H1 (cell line): Measurements from ENCODE around the gene ANXA9. TPM values are rescaled to one million over a fixed set of nuclear protein-coding genes. Genes with fewer than 3 reads are reported as not detected.

Experiments used
- CTCF ChIA-PET: fragments of 300-600 bp; sonication (Branson Sonifier 250); formaldehyde crosslinking; loops from one replicate; lab custom pipeline; 2021; ENCODE audit not compliant: partially characterized antibody; lab: Charles Lee
- POLR2A ChIA-PET: fragments of 300-600 bp; sonication (Branson Sonifier 250); formaldehyde crosslinking; loops from one replicate; lab custom pipeline; 2021; ENCODE audit warnings: inconsistent platforms; ENCODE audit not compliant: partially characterized antibody; lab: Charles Lee
- DNase-seq, 2 experiments: peaks; one replicate each; pipeline versions ENCODE4 v3.0.0 to v3.0.0-alpha.2; 2010 to 2022; ENCODE audit warnings: low spot score in 2 of 2, low read depth in 1 of 2, mixed read lengths in 1 of 2
- FAIRE-seq: peaks from 2 replicates; lab custom pipeline; 2011; peaks lifted over from hg19 to GRCh38; lab: Jason Lieb, UNC
- H2AFZ ChIP-seq: 2 replicates; pipeline ENCODE4 v1.8.1; 2012; ENCODE audit warnings: low read length, inconsistent platforms
- H2AK5ac ChIP-seq: 2 replicates; pipeline ENCODE4 v1.6.1; 2013; ENCODE audit warnings: low read depth, low read length
- H2BK120ac ChIP-seq: replicated peaks from 2 replicates; pipeline ENCODE3; 2013; ENCODE audit warnings: low read depth, low read length, inconsistent platforms
- H2BK12ac ChIP-seq: 2 replicates; pipeline ENCODE4 v1.6.1; 2013; ENCODE audit warnings: low read depth, low read length
- H2BK15ac ChIP-seq: 2 replicates; pipeline ENCODE4 v1.6.1; 2013; ENCODE audit warnings: low read length
- H2BK20ac ChIP-seq: 2 replicates; pipeline ENCODE4 v1.6.1; 2013; ENCODE audit warnings: low read length
- H2BK5ac ChIP-seq: 2 replicates; pipeline ENCODE4 v1.6.1; 2013; ENCODE audit warnings: low read depth, low read length
- H3K14ac ChIP-seq: 2 replicates; pipeline ENCODE4 v1.6.1; 2013; ENCODE audit warnings: inconsistent platforms; ENCODE audit not compliant: insufficient read length
- H3K18ac ChIP-seq: 2 replicates; pipeline ENCODE4 v1.6.1; 2013; ENCODE audit warnings: low read length; ENCODE audit errors: extremely low read depth
- H3K23ac ChIP-seq: 2 replicates; pipeline ENCODE4 v1.6.1; 2013; ENCODE audit warnings: inconsistent platforms; ENCODE audit not compliant: insufficient read length
- H3K23me2 ChIP-seq: 2 replicates; pipeline ENCODE4 v1.6.1; 2013; ENCODE audit warnings: low read depth, low read length
- H3K27ac ChIP-seq: 2 replicates; pipeline ENCODE4 v1.6.1; 2011; ENCODE audit warnings: low read depth, low read length, inconsistent platforms
- H3K27me3 ChIP-seq, 4 experiments: replicated peaks in 1 of 4; 1 replicate in 1 of 4; 2 replicates in 3 of 4; pipeline versions ENCODE4 v1.6.1 to v1.8.1; 2011 to 2013; ENCODE audit warnings: low read length in 3 of 4, mild to moderate bottlenecking in 3 of 4, inconsistent platforms in 2 of 4, mixed read lengths in 2 of 4, moderate library complexity in 1 of 4; ENCODE audit not compliant: control insufficient read depth in 3 of 4, insufficient read depth in 3 of 4; ENCODE audit errors: extremely low read depth in 1 of 4
- H3K36me3 ChIP-seq, 4 experiments: 2 replicates each; pipeline versions ENCODE4 v1.6.1 to v1.8.1; 2011 to 2013; ENCODE audit warnings: mild to moderate bottlenecking in 4 of 4, low read length in 3 of 4, moderate library complexity in 2 of 4, control low read depth in 1 of 4, inconsistent platforms in 1 of 4; ENCODE audit not compliant: insufficient read depth in 4 of 4, control insufficient read depth in 2 of 4
- H3K4ac ChIP-seq: replicated peaks from 2 replicates; pipeline ENCODE3; 2013; ENCODE audit warnings: low read length, low read depth, mixed read lengths, inconsistent platforms; ENCODE audit not compliant: insufficient read length
- H3K4me1 ChIP-seq, 4 experiments: replicated peaks in 1 of 4; 1 replicate in 1 of 4; 2 replicates in 3 of 4; pipeline versions ENCODE4 v1.6.1 to v1.8.1; 2011 to 2013; ENCODE audit warnings: low read length in 3 of 4, inconsistent platforms in 2 of 4, mixed read lengths in 1 of 4; ENCODE audit not compliant: insufficient read depth in 4 of 4, control insufficient read depth in 3 of 4
- H3K4me2 ChIP-seq, 2 experiments: 2 replicates each; pipeline versions ENCODE4 v1.6.1 to v1.8.1; 2011 to 2013; ENCODE audit warnings: low read depth in 2 of 2, low read length in 2 of 2, control low read depth in 1 of 2, inconsistent platforms in 1 of 2, mild to moderate bottlenecking in 1 of 2; ENCODE audit not compliant: insufficient read depth in 1 of 2
- H3K4me3 ChIP-seq, 4 experiments: fragments of 200-600, 300-600 bp in 1 of 4; sonication (generic), shearing (Covaris generic), sonication (Bioruptor Twin) in 1 of 4; 2 replicates each; pipeline versions ENCODE4 v1.5.1 to v1.8.1; 2011 to 2016; ENCODE audit warnings: low read length in 4 of 4, low read depth in 3 of 4, control low read depth in 2 of 4, inconsistent platforms in 2 of 4, mild to moderate bottlenecking in 2 of 4, mixed read lengths in 1 of 4, moderate library complexity in 1 of 4; ENCODE audit not compliant: insufficient read depth in 2 of 4; ENCODE audit errors: extremely low read depth in 1 of 4
- H3K56ac ChIP-seq: replicated peaks from 2 replicates; pipeline ENCODE3; 2013; ENCODE audit warnings: low read depth, mild to moderate bottlenecking, mixed read lengths, low read length, inconsistent platforms; ENCODE audit not compliant: insufficient read length
- H3K79me1 ChIP-seq: 2 replicates; pipeline ENCODE4 v1.6.1; 2013; ENCODE audit warnings: low read depth, low read length, control low read depth
- H3K79me2 ChIP-seq, 2 experiments: 2 replicates each; pipeline versions ENCODE4 v1.6.1 to v1.8.1; 2012 to 2013; ENCODE audit warnings: low read length in 2 of 2, mild to moderate bottlenecking in 2 of 2, inconsistent platforms in 1 of 2; ENCODE audit not compliant: insufficient read depth in 2 of 2, control insufficient read depth in 1 of 2
- H3K9ac ChIP-seq, 4 experiments: replicated peaks in 1 of 4; 1 replicate in 1 of 4; 2 replicates in 3 of 4; pipeline versions ENCODE4 v1.6.1 to v1.8.1; 2011 to 2013; ENCODE audit warnings: low read depth in 3 of 4, low read length in 3 of 4, control low read depth in 2 of 4, mild to moderate bottlenecking in 2 of 4, moderate library complexity in 2 of 4, inconsistent platforms in 1 of 4; ENCODE audit errors: extremely low read depth in 1 of 4
- H3K9me3 ChIP-seq, 2 experiments: 2 replicates each; pipeline versions ENCODE4 v1.6.1 to v1.8.1; 2012 to 2013; ENCODE audit warnings: mild to moderate bottlenecking in 2 of 2, moderate library complexity in 2 of 2, control low read depth in 1 of 2, inconsistent platforms in 1 of 2, low read depth in 1 of 2, low read length in 1 of 2, mixed read lengths in 1 of 2; ENCODE audit not compliant: insufficient read depth in 2 of 2
- H4K20me1 ChIP-seq, 2 experiments: replicated peaks in 1 of 2; 2 replicates each; pipeline versions ENCODE3 to v1.8.1; 2011 to 2013; ENCODE audit warnings: inconsistent platforms in 2 of 2, low read length in 2 of 2, mild to moderate bottlenecking in 1 of 2; ENCODE audit not compliant: insufficient read depth in 2 of 2, control insufficient read depth in 1 of 2
- H4K5ac ChIP-seq: 2 replicates; pipeline ENCODE4 v1.6.1; 2013; ENCODE audit warnings: low read length, low read depth, mixed read lengths, inconsistent platforms; ENCODE audit not compliant: insufficient read length
- H4K8ac ChIP-seq: 2 replicates; pipeline ENCODE4 v1.8.0; 2013; ENCODE audit warnings: mild to moderate bottlenecking, moderate library complexity, low read length, inconsistent platforms; ENCODE audit not compliant: insufficient read depth; ENCODE audit errors: extremely low read depth
- H4K91ac ChIP-seq: replicated peaks from 2 replicates; pipeline ENCODE3; 2013; ENCODE audit warnings: low read length, mixed read lengths, inconsistent platforms; ENCODE audit not compliant: insufficient read length
- BCL11A ChIP-seq, 2 experiments: IDR thresholded peaks; one replicate each; pipeline ENCODE4 v1.6.1; 2011; ENCODE audit warnings: low read depth in 2 of 2, low read length in 2 of 2, mild to moderate bottlenecking in 2 of 2
- CEBPB ChIP-seq: IDR thresholded peaks from 2 replicates; pipeline ENCODE4 v1.6.1; 2012; ENCODE audit warnings: low read depth, low read length
- EP300 ChIP-seq, 2 experiments: IDR thresholded peaks; 1 replicate in 1 of 2; 2 replicates in 1 of 2; pipeline ENCODE4 v1.6.1; 2011 to 2012; ENCODE audit warnings: low read depth in 2 of 2, low read length in 2 of 2, mild to moderate bottlenecking in 2 of 2, borderline replicate concordance in 1 of 2, inconsistent platforms in 1 of 2, moderate library complexity in 1 of 2
- GABPA ChIP-seq: IDR thresholded peaks from 2 replicates; pipeline ENCODE4 v1.6.1; 2011; ENCODE audit warnings: mild to moderate bottlenecking, low read length, moderate library complexity, borderline replicate concordance; ENCODE audit not compliant: insufficient read depth
- HDAC2 ChIP-seq, 2 experiments: fragments of 300-600 bp in 1 of 2; sonication (generic) in 1 of 2; IDR thresholded peaks; 2 replicates each; pipeline ENCODE4 v1.6.1; 2011 to 2012; ENCODE audit warnings: low read depth in 2 of 2, low read length in 2 of 2, mild to moderate bottlenecking in 2 of 2, moderate library complexity in 2 of 2, borderline replicate concordance in 1 of 2, inconsistent platforms in 1 of 2
- RNF2 ChIP-seq: fragments of 200-900, 300-1000 bp; sonication (generic); IDR thresholded peaks from 2 replicates; pipeline ENCODE4 v1.7.1; 2016; ENCODE audit warnings: borderline replicate concordance, low read depth, mild to moderate bottlenecking, antibody characterized with exemption, low read length; ENCODE audit not compliant: poor library complexity, severe bottlenecking; ENCODE audit errors: missing control alignments
- RXRA ChIP-seq: IDR thresholded peaks from 2 replicates; pipeline ENCODE4 v1.6.1; 2011; ENCODE audit warnings: low read depth, mild to moderate bottlenecking, low read length, moderate library complexity; ENCODE audit not compliant: insufficient read depth
- SP2 ChIP-seq: IDR thresholded peaks from 2 replicates; pipeline ENCODE4 v1.6.1; 2012; ENCODE audit warnings: mild to moderate bottlenecking, low read length, inconsistent platforms
- SP4 ChIP-seq: IDR thresholded peaks from 2 replicates; pipeline ENCODE4 v1.6.1; 2012; ENCODE audit warnings: low read length, inconsistent platforms
- SUZ12 ChIP-seq: fragments of 200-600 bp; sonication (generic); IDR thresholded peaks from 2 replicates; pipeline ENCODE4 v1.6.1; 2012; ENCODE audit warnings: mild to moderate bottlenecking, inconsistent platforms, low read length, moderate library complexity, mixed read lengths
- WGBS, 2 experiments: shearing (Covaris generic) in 1 of 2; methylation state at CpG; one replicate each; pipeline versions ENCODE4 v1.1.6 to v1.1.7; 2013 to 2015; ENCODE audit warnings: low lambda C conversion rate in 2 of 2, mixed read lengths in 2 of 2, inconsistent platforms in 1 of 2, low coverage in 1 of 2, missing lambda C conversion rate in 1 of 2; ENCODE audit not compliant: insufficient replicate concordance in 2 of 2, insufficient coverage in 1 of 2, insufficient read length in 1 of 2; ENCODE audit errors: extremely low coverage in 1 of 2, missing lambda C conversion rate in 1 of 2; 5-methylcytosine and 5-hydroxymethylcytosine counted together
- polyA plus RNA-seq, 7 experiments: library from polyadenylated mRNA; depleted of rRNA in 3 of 7; stranded (reverse) in 5 of 7; unstranded in 2 of 7; fragments of >200 nt in 5 of 7; fragments of 200-250 nt in 2 of 7; gene quantifications; 1 replicate in 5 of 7; 2 replicates in 1 of 7; 4 replicates in 1 of 7; pipeline versions ENCODE4 v1.2.1 to v1.2.3, GENCODE V29; 2011 to 2013; ENCODE audit warnings: missing spikeins in 2 of 7, mixed read lengths in 2 of 7
- total RNA-seq: library from RNA; stranded (reverse); fragmentation: NEBNext Ultra II Directional; extraction: Animal tissue kit (Norgen Biotek cat#: 25700); gene quantifications from 2 replicates; pipeline ENCODE4 v1.2.1, GENCODE V29; 2021

The ANXA9 gene
- total and polyA plus RNA-seq, 2 of the 8 experiments (the other 6 are each of a cell fraction or from before 2014, with no cell fraction given) = 1.8 to 3.5 TPM

DNA sequence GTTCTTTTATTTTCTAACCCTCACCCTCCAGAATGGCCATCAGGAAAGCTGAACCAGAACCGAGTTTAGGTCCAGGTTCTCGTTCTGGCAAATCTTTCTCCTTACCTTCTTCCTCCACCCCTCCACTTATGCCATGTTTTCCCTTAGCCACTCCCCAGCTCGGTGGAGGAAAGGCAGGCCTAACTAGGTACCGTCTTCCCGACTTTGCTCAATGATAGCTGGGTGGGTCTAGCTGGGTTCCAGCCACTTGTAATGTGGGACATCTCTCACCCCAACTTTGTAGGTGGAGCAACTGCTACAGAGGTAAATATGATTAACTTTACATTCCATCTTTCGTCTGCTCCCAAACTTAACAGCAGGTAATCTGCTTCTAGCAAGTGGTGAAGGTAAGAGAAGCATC is 54.9 kb downstream of the ANXA9 start:
- Histone ChIP-seq H2BK15ac (no peak overlapping the region), H3K9me3 (no peaks in the 10 kb centered on the region), H4K8ac (no peak overlapping the region), H4K91ac (no peak overlapping the region), H3K23me2 (no peaks in the 10 kb centered on the region), H3K14ac (no peak overlapping the region), H3K4me3 (peak overlapping the region in 1 of 4 experiments; percentile 41; a peak in 2 of 8 replicates), H2BK120ac (no peak overlapping the region), H2BK12ac (no peak overlapping the region), H3K23ac (no peak overlapping the region), H2BK20ac (no peak overlapping the region; the same call in 1 of the 2 replicates), H2AK5ac (no peak overlapping the region), H3K79me2 (no peaks in the 10 kb centered on the region), H3K4ac (no peak overlapping the region), H3K36me3 (peaks cover 0 to 12% (median 6%) of the 10 kb centered on the region in 4 experiments; a peak in 4 of 8 replicates), H3K4me1 (peaks cover 0 to 3% (median 0%) of the 10 kb centered on the region in 4 experiments; a peak in 3 of 7 replicates), H3K27ac (no peak overlapping the region), H2AFZ (no peak overlapping the region), H4K5ac (no peak overlapping the region), H3K9ac (no peak overlapping the region), H2BK5ac (no peak overlapping the region), H4K20me1 (no peaks in the 10 kb centered on the region), H3K79me1 (no peaks in the 10 kb centered on the region), H3K18ac (no peak overlapping the region), H3K56ac (no peak overlapping the region), H3K4me2 (peak overlapping the region in 1 of 2 experiments; percentile 20; a peak in 1 of 4 replicates), H3K27me3 (no peaks in the 10 kb centered on the region)
- FAIRE-seq (no peak), DNase-seq (no peak)
- WGBS, 2 experiments = 85% methylated on average over 6 of the region's 6 CpGs; no CpG with 5 or more reads in 1 of the 2 experiments
- ChIA-PET POLR2A (interaction anchor here (0.8 to 6.4 kb wide), 3 partner anchors 11 to 461 kb away, joined by 4 to 58 read pairs (median 5); partner anchors contain the start of gene C1orf56), CTCF (interaction anchor here (0.6 to 2.3 kb wide), 6 partner anchors 11 to 723 kb away, joined by 3 to 7 read pairs (median 4); no protein-coding TSS in a partner anchor)
- TF ChIP-seq SP4 = no peak
- TF ChIP-seq GABPA = no peak
- no peak for TF ChIP-seq BCL11A (IDR thresholded peaks at IDR 0.05; ENCODE audit: low read depth in 2 of 2, low read length in 2 of 2)
- TF ChIP-seq SUZ12 = no peak
- TF ChIP-seq RXRA = no peak
- no peak for TF ChIP-seq CEBPB
- TF ChIP-seq RNF2 = no peak
- TF ChIP-seq EP300 (IDR thresholded peaks at IDR 0.05; ENCODE audit: borderline replicate concordance in 1 of 2, low read depth in 2 of 2, low read length in 2 of 2) = no peak
- TF ChIP-seq HDAC2 (IDR thresholded peaks at IDR 0.05; ENCODE audit: borderline replicate concordance in 1 of 2, low read depth in 2 of 2, low read length in 2 of 2) = no peak
- TF ChIP-seq SP2 = no peak
